NCI-H345 treated with DMSO at 0.1 percent for 48 hours (cell line): Measurements from ENCODE around the gene SLC27A4.

ENCODE experiments used
- DNase-seq: peaks from one replicate; lab custom pipeline; 2025; ENCODE audit not compliant: unreplicated experiment; lab: John Stamatoyannopoulos, UW

SLC27A4 gene

GRCh38 chr9:128339761-128340690 is at the start of gene SLC27A4:
SLC27A4 (plus strand) TSS chr9:128340527; CDS start chr9:128343133, 2,606 bp downstream.
- peak; percentile 59 for DNase-seq

- no peak for DNase-seq
These were observed 48.3 kb upstream of the SLC27A4 start for GRCh38 chr9:128292009-128292408.

- DNase-seq = no peak
These were observed 47.2 kb upstream of the SLC27A4 start for GRCh38 chr9:128293091-128293490.

- no peak for DNase-seq
These were observed 46.2 kb upstream of the SLC27A4 start for GRCh38 chr9:128294142-128294541.

GRCh38 chr9:128296340-128297220 is 43.7 kb upstream of the SLC27A4 start:
- no peak for DNase-seq

- no peak for DNase-seq
These were observed 43.0 kb upstream of the SLC27A4 start for GRCh38 chr9:128297221-128297773.

- no peak for DNase-seq
These were observed 41.5 kb upstream of the SLC27A4 start for GRCh38 chr9:128298535-128299482.

GRCh38 chr9:128304136-128304970 is 36.0 kb upstream of the SLC27A4 start:
- DNase-seq = no peak

GRCh38 chr9:128304971-128305288 is 35.4 kb upstream of the SLC27A4 start:
- DNase-seq = no peak

GRCh38 chr9:128309551-128309950 is 30.8 kb upstream of the SLC27A4 start:
- no peak for DNase-seq

- DNase-seq = no peak
These were observed 29.9 kb upstream of the SLC27A4 start for GRCh38 chr9:128310461-128310860.

GRCh38 chr9:128314697-128315096 is 25.6 kb upstream of the SLC27A4 start:
- DNase-seq = no peak

GRCh38 chr9:128316421-128316820 is 23.9 kb upstream of the SLC27A4 start:
- DNase-seq = no peak

- DNase-seq = no peak
These were observed 22.7 kb upstream of the SLC27A4 start for GRCh38 chr9:128317629-128318028.

- DNase-seq = no peak
These were observed 19.0 kb upstream of the SLC27A4 start for GRCh38 chr9:128321343-128321742.

- no peak for DNase-seq
These were observed 18.4 kb upstream of the SLC27A4 start for GRCh38 chr9:128321879-128322403.

GRCh38 chr9:128322404-128323211 is 17.7 kb upstream of the SLC27A4 start, which contains the start of the genes COQ4 and TRUB2:
COQ4 (plus strand) TSS chr9:128322839; CDS start chr9:128322859, 20 bp downstream.
TRUB2 (minus strand) TSS chr9:128322447; CDS start chr9:128322408, 39 bp downstream.
- peak; percentile 90 for DNase-seq

- DNase-seq = no peak
These were observed 17.1 kb upstream of the SLC27A4 start for GRCh38 chr9:128323212-128323730.
